HG03135 (cell line): ENCODE measurements around the gene LSR.
"Not testable (repeated sequence)": the region's sequence is repeated elsewhere in the genome, so short reads cannot be mapped to it uniquely, and the experiment has no call there.

Experiments used
- ATAC-seq: cut with Tn5 transposase; IDR thresholded peaks from one replicate; pipeline ENCODE4 v1.9.1; 2021; ENCODE audit warnings: mild to moderate bottlenecking, moderate library complexity; ENCODE audit not compliant: unreplicated experiment

The LSR gene

DNA sequence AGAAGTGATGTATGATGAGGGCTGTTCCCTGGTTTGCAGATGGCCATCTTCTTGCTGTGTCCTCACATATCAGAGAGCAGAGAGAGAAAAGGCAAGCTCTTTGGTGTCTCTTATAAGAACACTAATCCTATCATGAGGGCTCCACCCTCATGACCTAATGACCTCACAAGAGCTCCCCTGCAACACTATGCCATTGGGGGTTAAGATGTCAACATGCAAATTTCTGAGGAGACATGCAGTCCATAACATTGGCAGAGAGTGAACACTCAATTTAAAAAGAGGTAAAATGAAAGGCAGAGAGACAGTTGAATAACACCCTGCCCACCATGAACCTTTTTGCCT lies 31.2 kb upstream of the LSR start:
- ATAC-seq: no peak

DNA sequence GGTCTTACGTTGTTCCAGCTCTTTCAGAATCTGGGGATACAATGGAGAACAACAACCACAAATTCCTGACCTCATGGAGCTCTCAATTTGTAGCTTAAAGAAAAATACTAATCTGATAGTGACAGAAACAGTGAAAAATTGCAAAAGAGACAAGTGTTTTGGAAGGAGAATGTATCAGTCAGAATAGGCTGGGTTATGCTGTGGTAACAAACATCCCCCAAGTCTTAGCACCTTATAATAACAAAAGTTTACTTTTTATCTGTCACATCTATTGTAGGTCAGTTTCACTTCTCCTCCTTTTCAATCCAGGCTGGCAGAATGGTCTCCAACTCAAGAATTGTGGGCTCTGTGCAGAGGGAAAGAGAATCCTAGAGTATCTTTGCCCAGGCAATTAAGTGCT lies 29.8 kb upstream of the LSR start:
- ATAC-seq: no peak

DNA sequence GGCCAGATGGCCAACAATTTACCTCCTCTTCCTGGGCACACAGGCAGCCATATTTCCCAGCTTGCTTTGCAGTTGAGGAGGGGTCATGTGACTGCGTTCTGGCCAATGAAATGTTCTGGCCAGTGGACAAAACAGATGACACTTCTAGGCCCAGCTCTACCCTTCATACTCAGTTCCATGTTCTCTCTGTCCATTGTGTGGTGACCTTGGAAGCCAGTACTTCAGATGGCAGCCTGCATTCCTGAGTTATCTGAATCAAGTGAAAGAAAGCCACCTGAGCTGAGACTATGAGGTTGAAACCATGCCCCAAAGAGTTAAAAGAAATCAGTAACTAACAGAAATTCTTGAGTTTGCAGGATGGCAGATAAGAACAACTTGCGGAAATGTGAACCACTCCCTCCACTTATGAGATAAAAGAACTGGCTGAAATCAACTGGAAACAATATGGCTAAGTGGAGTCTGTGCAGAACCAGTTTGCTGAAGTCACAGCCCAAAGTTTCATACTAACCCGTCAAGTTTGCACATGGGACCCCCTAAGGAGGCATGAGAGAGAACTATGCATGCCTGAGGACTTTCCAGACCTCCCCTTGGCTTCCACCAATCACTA lies 28.4 kb upstream of the LSR start:
- ATAC-seq: no peak

GRCh38 chr19:35220973-35221590 lies 27.7 kb upstream of the LSR start:
- ATAC-seq: not testable (repeated sequence)

GRCh38 chr19:35222373-35223015 lies 26.3 kb upstream of the LSR start:
- ATAC-seq: no peak

DNA sequence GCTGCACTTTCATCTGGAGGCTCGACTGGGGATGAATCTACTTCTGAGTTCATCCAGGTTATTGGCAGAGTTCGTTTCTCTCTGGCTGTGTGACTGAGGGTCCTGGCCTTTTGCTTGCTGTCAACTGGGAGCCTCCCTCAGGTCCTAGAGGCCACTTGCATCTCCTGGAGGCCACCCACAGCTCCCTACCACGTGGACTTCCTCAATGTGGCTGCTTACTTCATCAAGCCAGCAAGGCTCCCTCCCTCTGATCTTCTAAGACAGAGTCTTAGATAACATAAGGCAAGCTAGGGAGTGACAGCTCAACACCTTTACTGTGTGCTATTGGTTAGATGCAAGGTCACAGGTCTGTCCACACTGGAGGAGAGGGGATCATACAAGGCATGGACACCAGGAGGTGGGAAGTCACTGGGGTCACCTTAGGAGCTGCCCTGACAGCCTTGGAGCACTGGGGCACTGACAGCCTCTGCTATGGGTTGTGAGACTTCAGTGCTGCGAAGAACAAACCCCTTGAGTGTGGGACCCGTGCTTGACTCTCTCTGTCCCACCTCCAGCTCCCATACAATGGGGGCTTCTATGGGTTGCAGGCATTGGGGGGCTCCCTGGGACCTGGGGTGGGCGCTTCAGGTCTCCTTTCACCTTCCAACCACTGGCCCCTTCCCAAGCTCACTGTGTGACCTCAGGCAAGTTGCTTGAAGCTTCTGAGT lies 25.6 kb upstream of the LSR start:
- ATAC-seq: no peak

GRCh38 chr19:35223862-35224505 lies 24.8 kb upstream of the LSR start:
- ATAC-seq: no peak

- no peak for ATAC-seq
Measured at GRCh38 chr19:35224681-35225571, 23.9 kb upstream of the LSR start.

GRCh38 chr19:35225951-35226350 lies 22.9 kb upstream of the LSR start:
- no peak for ATAC-seq

GRCh38 chr19:35226748-35227147 lies 22.1 kb upstream of the LSR start:
- ATAC-seq: no peak

- no peak for ATAC-seq
Measured at GRCh38 chr19:35228177-35228930, 20.4 kb upstream of the LSR start, which contains the start of gene FAM187B. FAM187B (minus strand) TSS chr19:35228739; CDS start chr19:35228680, 59 bp downstream.

GRCh38 chr19:35229601-35230000 lies 19.2 kb upstream of the LSR start:
- ATAC-seq: no peak

DNA sequence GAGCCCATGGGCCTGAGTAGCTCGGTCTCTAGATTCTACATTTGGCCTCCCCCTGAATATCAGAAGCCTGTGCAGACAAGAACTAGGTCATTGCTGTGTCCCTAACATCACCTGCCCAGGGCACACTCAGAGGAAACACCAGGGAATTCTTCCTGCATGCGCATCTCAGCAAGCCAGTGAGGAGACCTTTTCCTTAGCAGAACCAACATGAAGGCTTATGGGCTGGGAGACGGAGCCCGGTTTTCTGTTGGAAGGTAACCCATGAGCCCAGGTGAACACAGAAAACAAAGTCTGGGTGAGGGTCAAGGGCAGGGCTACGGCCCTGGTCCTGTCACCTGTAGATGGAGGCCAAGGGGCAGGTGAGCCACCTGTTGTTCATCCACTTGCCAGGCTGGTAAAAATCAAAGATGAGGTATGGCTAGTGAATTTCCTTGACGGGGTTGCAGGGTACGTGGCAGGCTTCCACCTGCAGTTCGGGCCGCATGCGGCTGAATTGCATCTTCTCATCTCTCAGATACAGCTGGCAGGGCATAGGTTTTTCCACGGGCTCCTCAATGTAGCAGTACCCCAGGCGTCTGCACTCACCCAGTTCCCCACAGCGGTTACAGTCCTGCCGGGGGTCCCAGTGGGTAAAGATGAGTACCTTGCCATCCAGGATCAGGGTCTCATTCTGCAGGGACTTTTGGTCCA lies 16.7 kb upstream of the LSR start:
- ATAC-seq: no peak

DNA sequence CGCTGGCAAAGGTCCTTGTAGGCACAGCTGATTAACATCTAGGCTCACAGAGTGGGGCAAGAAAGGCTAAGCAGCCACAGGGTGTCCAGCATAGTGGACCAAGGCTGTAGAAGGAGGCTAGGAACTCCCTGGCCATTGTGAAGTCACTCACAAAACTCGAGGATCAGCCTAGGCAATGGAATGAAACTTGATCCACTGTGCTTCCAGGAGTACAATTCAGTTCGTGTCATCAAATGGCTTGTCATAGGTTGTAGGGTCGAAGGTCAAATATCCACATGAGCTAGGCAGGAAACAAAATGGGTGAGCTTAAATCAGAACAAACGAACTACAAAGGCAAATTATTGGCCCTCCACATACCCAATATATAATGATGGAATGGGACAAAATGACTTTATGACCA lies 15.9 kb upstream of the LSR start:
- no peak for ATAC-seq

DNA sequence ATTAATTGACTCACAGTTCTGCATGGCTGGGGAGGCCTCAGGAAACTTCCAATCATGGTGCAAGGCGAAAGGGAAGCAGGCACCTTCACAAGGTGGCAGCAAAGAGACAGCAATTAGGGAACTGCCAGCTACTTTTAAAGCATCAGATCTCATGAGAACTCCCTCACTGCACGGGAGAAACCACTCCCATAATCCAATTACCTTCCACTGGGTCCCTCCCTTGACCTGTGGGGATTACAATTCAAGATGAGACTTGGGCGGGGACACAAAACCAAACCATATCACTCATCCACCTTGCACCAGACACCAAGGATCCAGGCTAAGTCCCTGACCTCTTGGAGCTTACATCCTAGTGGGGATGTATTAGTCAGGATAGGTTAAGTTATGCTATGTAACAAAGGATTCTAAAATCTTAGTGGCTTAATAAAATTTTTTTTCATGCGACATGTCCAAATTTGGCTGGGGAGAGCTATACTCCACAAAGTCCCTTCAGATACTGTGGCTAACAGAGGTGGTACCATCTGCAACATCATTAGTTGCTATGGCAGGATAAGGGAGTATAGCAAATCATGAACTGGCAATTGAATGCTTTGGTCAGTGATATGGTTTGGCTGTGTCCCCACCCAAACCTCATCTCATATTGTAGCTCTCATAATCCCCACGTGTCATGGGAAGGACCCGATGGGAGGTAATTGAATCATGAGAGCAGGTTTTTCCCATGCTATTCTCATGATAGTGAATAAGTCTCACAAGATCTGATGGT lies 12.0 kb upstream of the LSR start:
- ATAC-seq: no peak

DNA sequence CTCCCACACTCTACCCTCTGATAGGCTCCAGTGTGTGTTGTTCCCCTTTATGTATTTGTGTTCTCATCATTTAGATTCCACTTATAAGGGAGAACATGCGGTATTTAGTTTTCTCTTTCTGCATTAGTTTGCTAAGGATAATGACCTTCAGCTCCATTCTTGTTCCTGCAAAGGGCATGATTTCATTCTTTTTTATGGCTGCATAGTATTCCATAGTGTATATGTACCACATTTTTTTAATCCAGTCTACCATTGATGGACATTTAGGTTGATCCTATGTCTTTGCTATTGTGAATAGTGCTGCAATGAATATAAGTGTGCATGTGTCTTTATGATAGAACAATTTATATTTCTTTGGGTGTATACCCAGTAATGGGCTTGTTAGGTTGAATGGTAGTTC lies 9.2 kb upstream of the LSR start:
- not testable (repeated sequence) for ATAC-seq

DNA sequence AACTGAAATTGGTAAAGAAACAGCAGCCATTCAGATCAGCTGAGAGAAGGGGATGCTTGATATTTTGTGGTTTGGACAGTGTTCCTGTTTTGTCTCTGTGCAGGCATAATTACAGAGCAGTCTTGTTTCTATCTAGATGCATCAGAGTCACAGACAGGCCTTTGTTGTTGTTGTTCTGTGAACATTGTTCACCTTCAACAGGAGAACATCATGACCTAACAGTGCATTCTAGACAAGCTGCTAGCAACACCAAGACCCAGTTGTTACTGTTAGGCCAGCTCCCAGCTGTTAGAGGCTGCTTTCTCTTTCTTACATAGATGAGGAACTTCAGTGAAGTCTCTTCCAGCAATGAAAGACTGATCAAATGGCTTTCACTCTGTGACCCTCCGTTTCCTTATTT lies 8.5 kb upstream of the LSR start:
- no peak for ATAC-seq

GRCh38 chr19:35241417-35241816 lies 7.4 kb upstream of the LSR start:
- ATAC-seq: no peak
